ENCODE measurements around the gene MRPL22.

- TF ChIP-seq CTCF (IDR thresholded peaks at IDR 0.05; ENCODE audit: low read depth, low read length, missing input control) (no peak), REST (IDR thresholded peaks at IDR 0.05) (no peak), ATF3 (IDR thresholded peaks at IDR 0.05) (no peak), FOXA1 (IDR thresholded peaks at IDR 0.05) (no peak), RAD21 (IDR thresholded peaks at IDR 0.05) (no peak), TAF1 (conservative IDR thresholded peaks at IDR 0.05) (no peak), YY1 (IDR thresholded peaks at IDR 0.05) (no peak), ZBTB33 (IDR thresholded peaks at IDR 0.05) (no peak), SP1 (IDR thresholded peaks at IDR 0.05) (no peak), GABPA (IDR thresholded peaks at IDR 0.05 in 1 of 2, conservative IDR thresholded peaks at IDR 0.05 in 1 of 2) (no peak), EGR1 (IDR thresholded peaks at IDR 0.05; ENCODE audit: low read depth in 2 of 2) (no peak), RXRA (IDR thresholded peaks at IDR 0.05) (no peak)
Measured at GRCh38 chr5:154993461-154993860, 52.6 kb downstream of the MRPL22 start.

Measured in liver (tissue), 3 donors.